ENCODE results near the gene ISYNA1. TPM values are rescaled to one million over a fixed set of nuclear protein-coding genes. Genes with fewer than 3 reads are reported as not detected.
A peak's percentile ranks its signal among the peaks of the same experiment; 100 is the strongest.

Gene ISYNA1
- polyA plus RNA-seq, 1 experiment = 27.0 TPM

DNA sequence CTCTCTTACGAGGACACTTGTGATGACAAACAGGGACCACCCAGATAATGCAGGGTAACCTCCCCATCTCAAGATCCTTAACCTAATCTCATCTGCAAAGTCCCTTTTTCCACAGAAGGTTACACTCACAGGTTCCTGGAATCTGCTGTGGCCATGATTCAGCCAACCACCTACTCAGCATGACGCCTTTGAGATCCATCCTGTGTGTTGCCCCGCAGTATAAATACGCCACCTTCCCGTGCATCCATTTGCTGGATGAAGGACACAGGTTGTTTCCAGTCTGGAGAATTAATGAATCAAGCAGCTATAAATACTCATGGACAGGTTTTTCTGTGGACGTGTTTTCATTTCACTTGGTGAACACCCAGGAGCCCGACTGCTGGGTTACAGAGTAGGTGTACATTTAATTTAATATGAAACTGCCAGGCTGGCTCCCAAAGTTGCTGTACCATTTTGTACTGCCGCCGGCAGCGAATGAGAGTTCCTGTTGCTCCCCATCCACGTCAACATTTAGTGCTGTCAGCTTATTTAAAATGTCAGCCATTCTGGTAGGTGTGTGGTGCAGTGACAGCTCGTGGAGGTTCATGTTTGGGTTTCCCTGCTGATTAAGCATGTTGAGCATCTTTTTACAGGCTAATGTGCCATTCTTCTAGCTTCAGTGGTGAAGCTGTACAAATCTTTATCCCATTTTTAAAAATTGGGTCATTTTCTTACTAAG lies 43.7 kb upstream of the ISYNA1 start:
- CTCF ChIA-PET = interaction anchor here (1.7 to 6.9 kb wide), 3 partner anchors 13 to 39 kb away, joined by 5 to 35 read pairs (median 11); no protein-coding TSS in a partner anchor

DNA sequence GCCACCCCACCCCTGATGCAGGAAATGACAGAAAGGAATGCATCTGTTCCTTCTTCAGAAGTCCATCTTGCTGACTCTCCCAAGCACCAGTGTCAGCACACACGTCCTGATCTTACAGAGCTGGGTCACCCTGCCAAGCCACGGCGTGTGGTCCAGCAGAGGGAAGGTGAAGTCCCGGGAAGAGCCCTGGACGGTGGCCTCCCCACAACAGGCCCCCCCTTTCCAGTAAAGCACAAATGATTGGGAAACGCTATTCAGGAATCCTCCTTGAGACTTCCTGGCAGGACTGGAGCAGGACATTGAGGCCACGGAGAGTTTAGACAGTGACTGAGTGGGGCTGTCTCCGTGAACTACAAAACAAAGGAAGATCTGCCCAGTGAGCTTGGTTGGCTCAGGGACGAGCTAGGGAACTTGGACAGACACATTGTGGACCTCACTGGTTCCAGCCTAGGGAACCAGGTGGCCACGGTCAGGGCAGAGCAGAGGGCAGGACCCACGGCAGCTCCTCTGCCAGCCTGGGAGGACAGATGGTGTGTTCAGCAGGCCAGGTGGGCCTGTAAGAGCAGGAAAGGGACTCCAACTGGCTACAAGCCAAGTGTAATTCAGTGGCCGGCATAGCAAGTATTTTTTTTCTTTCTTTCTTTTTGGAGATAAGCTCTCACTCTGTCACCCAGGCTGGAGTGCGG lies 42.2 kb upstream of the ISYNA1 start:
- CTCF ChIA-PET = interaction anchor here (0.6 to 6.9 kb wide), 8 partner anchors 9 to 583 kb away, joined by 3 to 35 read pairs (median 4); partner anchors contain the start of gene ELL
- no peak for TF ChIP-seq CTCF (IDR thresholded peaks at IDR 0.05; ENCODE audit: insufficient read depth, low read depth, low read length)
- Histone ChIP-seq H3K4me3 (ENCODE audit: low read depth, low read length) (no peak overlapping the region), H3K36me3 (ENCODE audit: control insufficient read depth, insufficient read depth, low read length) (no peaks in the 10 kb centered on the region), H3K27me3 (ENCODE audit: control insufficient read depth, insufficient read depth, low read length) (no peaks in the 10 kb centered on the region)
- POLR2A ChIA-PET = interaction anchor here (0.6 kb wide), 1 partner anchor 15 kb away, joined by 6 read pairs; no protein-coding TSS in a partner anchor
- DNase-seq (ENCODE audit: low read depth) = peak; percentile 53

More for the DNA sequence above, 43.7 kb upstream of the ISYNA1 start:
- no peak for TF ChIP-seq CTCF (IDR thresholded peaks at IDR 0.05; ENCODE audit: insufficient read depth, low read depth, low read length)
- Histone ChIP-seq H3K4me3 (ENCODE audit: low read depth, low read length) (no peak overlapping the region), H3K27me3 (ENCODE audit: control insufficient read depth, insufficient read depth, low read length) (no peaks in the 10 kb centered on the region), H3K36me3 (ENCODE audit: control insufficient read depth, insufficient read depth, low read length) (peaks cover 2% of the 10 kb centered on the region; the same call in 1 of the 2 replicates)
- POLR2A ChIA-PET = interaction anchor here (0.5 to 0.6 kb wide), 3 partner anchors 32 to 106 kb away, joined by 3 to 10 read pairs (median 7); partner anchors contain the start of gene KXD1
- DNase-seq (ENCODE audit: low read depth) = no peak

DNA sequence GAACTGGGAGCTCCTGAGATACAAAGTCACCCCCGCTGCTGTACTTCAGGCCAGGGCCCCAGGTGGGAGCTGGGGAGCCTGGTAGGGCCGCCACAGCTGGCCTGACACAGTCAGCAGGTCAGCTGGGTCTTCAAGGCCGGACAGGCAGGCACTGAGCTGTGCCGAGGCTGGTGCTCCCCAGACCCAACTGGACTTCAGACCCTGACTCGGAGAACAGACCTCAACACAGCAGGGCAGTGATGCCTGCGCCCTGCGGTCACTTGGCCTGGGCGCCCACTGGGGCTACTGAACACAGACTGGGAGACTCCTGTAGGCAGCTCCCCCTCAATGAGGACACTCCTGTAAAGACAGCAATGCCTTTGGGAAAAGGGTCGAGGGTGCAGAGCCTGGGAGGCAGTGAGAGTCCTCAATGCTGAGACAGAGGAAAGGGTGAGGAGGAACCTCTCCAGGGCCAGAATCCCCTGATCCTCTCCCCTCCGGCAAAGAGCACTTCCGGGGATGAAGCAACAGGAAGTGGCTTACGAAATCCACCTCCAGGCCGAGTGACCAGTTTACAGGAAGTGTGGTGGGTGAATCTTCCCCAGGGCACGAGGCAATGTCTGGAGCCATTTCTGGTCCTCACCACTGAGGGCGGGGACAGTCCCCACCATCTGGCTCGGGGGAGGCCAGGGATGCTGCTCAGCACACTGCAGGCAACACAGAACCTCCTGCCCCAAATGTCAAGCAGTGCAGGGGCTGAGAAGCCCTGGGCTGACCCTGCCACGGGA lies 40.8 kb upstream of the ISYNA1 start:
- POLR2A ChIA-PET = no interaction called here
- Histone ChIP-seq H3K4me3 (ENCODE audit: low read depth, low read length) (no peak overlapping the region), H3K36me3 (ENCODE audit: control insufficient read depth, insufficient read depth, low read length) (no peaks in the 10 kb centered on the region; the same call in 1 of the 2 replicates), H3K27me3 (ENCODE audit: control insufficient read depth, insufficient read depth, low read length) (no peaks in the 10 kb centered on the region)
- CTCF ChIA-PET = interaction anchor here (0.7 to 6.9 kb wide), 6 partner anchors 10 to 508 kb away, joined by 3 to 35 read pairs (median 3); no protein-coding TSS in a partner anchor
- peak; percentile 72 for DNase-seq (ENCODE audit: low read depth)
- no peak for TF ChIP-seq CTCF (IDR thresholded peaks at IDR 0.05; ENCODE audit: insufficient read depth, low read depth, low read length)

DNA sequence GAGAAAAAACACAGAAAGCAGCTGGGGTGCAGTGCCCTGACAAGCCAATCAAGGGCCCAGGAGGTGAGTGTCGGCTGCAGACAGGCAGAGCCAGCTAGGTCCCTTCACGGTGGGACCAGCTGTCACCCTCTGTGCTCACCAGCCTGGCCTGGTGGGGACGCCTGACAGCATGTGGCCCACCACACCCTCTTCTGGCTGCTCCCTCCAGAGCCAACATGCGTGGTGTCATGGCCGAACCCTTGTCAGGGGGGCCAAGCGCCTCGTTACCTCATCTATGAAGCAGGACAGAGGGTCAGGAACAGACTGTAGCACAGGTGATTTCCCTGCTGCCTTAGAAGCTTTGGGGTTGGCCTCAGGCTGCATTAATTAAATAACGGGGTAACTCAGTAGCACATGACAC lies 40.0 kb upstream of the ISYNA1 start:
- Histone ChIP-seq H3K27me3 (ENCODE audit: control insufficient read depth, insufficient read depth, low read length) (no peaks in the 10 kb centered on the region), H3K4me3 (ENCODE audit: low read depth, low read length) (no peak overlapping the region), H3K36me3 (ENCODE audit: control insufficient read depth, insufficient read depth, low read length) (peaks cover 3% of the 10 kb centered on the region)
- DNase-seq (ENCODE audit: low read depth) = no peak
- ChIA-PET POLR2A (no interaction called here), CTCF (interaction anchor here (0.8 to 6.9 kb wide), 5 partner anchors 9 to 42 kb away, joined by 3 to 35 read pairs (median 3); no protein-coding TSS in a partner anchor)
- no peak for TF ChIP-seq CTCF (IDR thresholded peaks at IDR 0.05; ENCODE audit: insufficient read depth, low read depth, low read length)
